HG03558 (cell line): ENCODE measurements around the gene KRT83.
A peak's percentile ranks its signal among the peaks of the same experiment; 100 is the strongest.

Experiments
- ATAC-seq: cut with Tn5 transposase; IDR thresholded peaks from one replicate; pipeline ENCODE4 v1.9.1; 2021; ENCODE audit warnings: moderate number of reproducible peaks; ENCODE audit not compliant: unreplicated experiment; ENCODE audit errors: extremely low read depth

KRT83 gene

GRCh38 chr12:52320784-52321400 lies at the start of gene KRT83:
TSS of gene KRT83 (minus strand) at chr12:52321398. CDS start at chr12:52321335, 63 bp downstream.
- no peak for ATAC-seq

GRCh38 chr12:52369809-52370208 lies 48.6 kb upstream of the KRT83 start:
- ATAC-seq: no peak

- ATAC-seq: no peak
Observed at GRCh38 chr12:52369211-52369610, 48.0 kb upstream of the KRT83 start.

- ATAC-seq: no peak
Observed at GRCh38 chr12:52368508-52368907, 47.3 kb upstream of the KRT83 start.

GRCh38 chr12:52367876-52368275 lies 46.7 kb upstream of the KRT83 start:
- ATAC-seq: no peak

GRCh38 chr12:52366738-52367485 lies 45.7 kb upstream of the KRT83 start, which contains the start of gene KRT85:
TSS of gene KRT85 (minus strand) at chr12:52367481. CDS start at chr12:52367405, 76 bp downstream.
- ATAC-seq: no peak

- ATAC-seq: no peak
Observed at GRCh38 chr12:52364901-52365489, 43.8 kb upstream of the KRT83 start.

- ATAC-seq: no peak
Observed at GRCh38 chr12:52364061-52364460, 42.9 kb upstream of the KRT83 start.

GRCh38 chr12:52363111-52363679 lies 42.0 kb upstream of the KRT83 start:
- no peak for ATAC-seq

GRCh38 chr12:52362118-52362726 lies 41.0 kb upstream of the KRT83 start:
- ATAC-seq: no peak

GRCh38 chr12:52361553-52361952 lies 40.4 kb upstream of the KRT83 start:
- ATAC-seq: no peak

- no peak for ATAC-seq
Observed at GRCh38 chr12:52360663-52361271, 39.6 kb upstream of the KRT83 start.

- ATAC-seq: no peak
Observed at GRCh38 chr12:52360106-52360662, 39.0 kb upstream of the KRT83 start.

GRCh38 chr12:52359621-52360061 lies 38.4 kb upstream of the KRT83 start:
- no peak for ATAC-seq

- ATAC-seq: peak; percentile 80
Observed at GRCh38 chr12:52358575-52359350, 37.6 kb upstream of the KRT83 start.

- no peak for ATAC-seq
Observed at GRCh38 chr12:52356762-52357580, 35.8 kb upstream of the KRT83 start.

GRCh38 chr12:52356031-52356761 lies 35.0 kb upstream of the KRT83 start:
- ATAC-seq: no peak

GRCh38 chr12:52355176-52355575 lies 34.0 kb upstream of the KRT83 start:
- no peak for ATAC-seq
